Epithelial cell of esophagus (primary cell): ENCODE measurements around the gene SLC5A9.

Experiments used
- DNase-seq: peaks from one replicate; pipeline ENCODE4 v3.0.0; 2010; ENCODE audit warnings: low read depth
- H3K4me3 ChIP-seq: 2 replicates; pipeline ENCODE4 v1.5.1; 2011; ENCODE audit warnings: mild to moderate bottlenecking, low read length, control low read depth
- CTCF ChIP-seq: IDR thresholded peaks from 2 replicates; pipeline ENCODE4 v1.5.1; 2011; ENCODE audit warnings: low read depth, mild to moderate bottlenecking, low read length, control low read depth, inconsistent platforms; ENCODE audit not compliant: insufficient read depth; ENCODE audit errors: missing control alignments

Gene SLC5A9

GRCh38 chr1:48187969-48188563, 34.5 kb upstream of the SLC5A9 start:
- DNase-seq, result no peak
- no peak for TF ChIP-seq CTCF
- H3K4me3 ChIP-seq, result no peak overlapping the region

- TF ChIP-seq CTCF, result no peak
- DNase-seq, result peak; percentile 24
- no peak overlapping the region for H3K4me3 ChIP-seq
Observed at GRCh38 chr1:48190881-48191280, 31.6 kb upstream of the SLC5A9 start.

GRCh38 chr1:48194801-48195200, 27.7 kb upstream of the SLC5A9 start:
- no peak for TF ChIP-seq CTCF
- no peak overlapping the region for H3K4me3 ChIP-seq
- DNase-seq, result peak; percentile 69

GRCh38 chr1:48196237-48196636, 26.3 kb upstream of the SLC5A9 start:
- no peak for DNase-seq
- H3K4me3 ChIP-seq, result no peak overlapping the region
- no peak for TF ChIP-seq CTCF

GRCh38 chr1:48198970-48199369, 23.5 kb upstream of the SLC5A9 start:
- H3K4me3 ChIP-seq, result no peak overlapping the region
- DNase-seq, result no peak
- TF ChIP-seq CTCF, result no peak

GRCh38 chr1:48200166-48200900, 22.2 kb upstream of the SLC5A9 start:
- DNase-seq, result peak; percentile 32
- TF ChIP-seq CTCF, result no peak
- H3K4me3 ChIP-seq, result no peak overlapping the region
